HepG2 (cell line): ENCODE measurements around the gene SHISA9. TPM values are rescaled to one million over a fixed set of nuclear protein-coding genes. Genes with fewer than 3 reads are reported as not detected.
A peak's percentile ranks its signal among the peaks of the same experiment; 100 is the strongest.

ENCODE experiments used
- ATAC-seq: fragments of 200-7000 bp; cut with Tn5 transposase; 3 replicates; pipeline ENCODE4 v1.9.1; 2020; ENCODE audit warnings: mild to moderate bottlenecking, moderate library complexity
- BruUV-seq: library from RNA; stranded (reverse); fragments of 400-500 nt; replicated peaks from 2 replicates; lab custom pipeline; 2021; lab: Mats Ljungman, UMichigan
- CTCF ChIA-PET: fragments of 300-600 bp; formaldehyde crosslinking; extraction: SDS; loops from one replicate; lab custom pipeline; 2021; ENCODE audit warnings: low total read pairs, inconsistent platforms, low intra/inter-chr PET ratio; lab: Yijun Ruan, JAX
- POLR2A ChIA-PET: fragments of 350-600 bp; sonication (Branson Sonifier 250); formaldehyde crosslinking; loops from one replicate; lab custom pipeline; 2020; ENCODE audit warnings: antibody characterized with exemption, inconsistent platforms; lab: Yijun Ruan, JAX
- DNase-seq: peaks from one replicate; pipeline ENCODE4 v3.0.0-alpha.2; 2015; ENCODE audit warnings: low spot score
- FAIRE-seq: peaks from 3 replicates; lab custom pipeline; 2011; peaks lifted over from hg19 to GRCh38; lab: Jason Lieb, UNC
- H2AFZ ChIP-seq: one replicate; pipeline ENCODE4 v1.6.1; 2011; ENCODE audit warnings: low read length, inconsistent platforms
- H3K27ac ChIP-seq: fragments of 300-600 bp; 3 replicates; pipeline ENCODE4 v1.8.0; 2011; ENCODE audit warnings: mixed run types, mild to moderate bottlenecking, mixed read lengths, low read length, inconsistent platforms; ENCODE audit not compliant: insufficient read depth; ENCODE audit errors: extremely low read length
- H3K27me3 ChIP-seq, 2 experiments: fragments of 200-600 bp in 1 of 2; 2 replicates in 1 of 2; 3 replicates in 1 of 2; pipeline versions ENCODE4 v1.6.0 to v1.8.0; 2011; ENCODE audit warnings: low read length in 2 of 2, mild to moderate bottlenecking in 2 of 2, moderate library complexity in 2 of 2, inconsistent platforms in 1 of 2; ENCODE audit not compliant: insufficient read depth in 2 of 2, control insufficient read depth in 1 of 2
- H3K36me3 ChIP-seq, 2 experiments: fragments of 200-600 bp in 1 of 2; replicated peaks in 1 of 2; 2 replicates in 1 of 2; 3 replicates in 1 of 2; pipeline versions ENCODE4 v1.5.1 to v1.8.0; 2011; ENCODE audit warnings: low read length in 2 of 2, inconsistent platforms in 1 of 2; ENCODE audit not compliant: insufficient read depth in 2 of 2, control insufficient read depth in 1 of 2
- H3K4me1 ChIP-seq: 2 replicates; pipeline ENCODE4 v1.5.1; 2012; ENCODE audit warnings: low read length, inconsistent platforms; ENCODE audit not compliant: insufficient read depth
- H3K4me2 ChIP-seq: 2 replicates; pipeline ENCODE4 v1.6.0; 2011; ENCODE audit warnings: low read depth, low read length, inconsistent platforms
- H3K4me3 ChIP-seq, 3 experiments: fragments of 200-600 bp in 1 of 3; sonication (generic), shearing (Covaris generic) in 1 of 3; replicated peaks in 1 of 3; 2 replicates each; pipeline ENCODE4 v1.5.1; 2011 to 2016; ENCODE audit warnings: low read length in 3 of 3, inconsistent platforms in 2 of 3, low read depth in 2 of 3, mild to moderate bottlenecking in 2 of 3, control low read depth in 1 of 3, mixed read lengths in 1 of 3; ENCODE audit not compliant: insufficient read depth in 1 of 3
- H3K79me2 ChIP-seq: one replicate; pipeline ENCODE4 v1.6.1; 2011; ENCODE audit warnings: low read length, inconsistent platforms; ENCODE audit not compliant: insufficient read depth
- H3K9ac ChIP-seq: 2 replicates; pipeline ENCODE4 v1.6.0; 2011; ENCODE audit warnings: mild to moderate bottlenecking, low read depth, low read length, inconsistent platforms; ENCODE audit not compliant: insufficient read depth
- H3K9me3 ChIP-seq: 2 replicates; pipeline ENCODE4 v1.5.1; 2012; ENCODE audit warnings: mild to moderate bottlenecking, low read length
- H4K20me1 ChIP-seq: 2 replicates; pipeline ENCODE4 v1.6.0; 2011; ENCODE audit warnings: inconsistent platforms, mild to moderate bottlenecking, low read length, moderate library complexity; ENCODE audit not compliant: insufficient read depth
- AGO2 ChIP-seq: fragments of 200-400 bp; formaldehyde crosslinking; optimal IDR thresholded peaks from 2 replicates; pipeline ENCODE3; 2017; ENCODE audit warnings: mild to moderate bottlenecking, low read depth, low read length, moderate library complexity
- MBD4 ChIP-seq: IDR thresholded peaks from 2 replicates; pipeline ENCODE4 v1.6.1; 2012; ENCODE audit warnings: low read length, inconsistent platforms, borderline replicate concordance
- MZF1 ChIP-seq: sonication (generic); formaldehyde crosslinking; IDR thresholded peaks from 2 replicates; pipeline ENCODE4 v1.8.1; 2023; ENCODE audit warnings: mild to moderate bottlenecking, missing genetic modification reagents, borderline replicate concordance
- NFYC ChIP-seq: IDR thresholded peaks from 2 replicates; pipeline ENCODE4 v1.6.1; 2016; ENCODE audit warnings: missing genetic modification reagents, missing compliant biosample characterization
- RAD51 ChIP-seq: fragments of 450-650 bp; IDR thresholded peaks from 2 replicates; pipeline ENCODE4 v1.6.1; 2016; ENCODE audit warnings: borderline replicate concordance
- TBL1XR1 ChIP-seq: fragments of 150-350 bp; IDR thresholded peaks from 2 replicates; pipeline ENCODE4 v1.6.1; 2014; ENCODE audit warnings: borderline replicate concordance, low read length; ENCODE audit not compliant: partially characterized antibody
- THAP11 ChIP-seq: IDR thresholded peaks from 2 replicates; pipeline ENCODE4 v1.6.1; 2016; ENCODE audit warnings: missing biosample characterization, missing genetic modification reagents
- ZNF143 ChIP-seq: sonication (generic); formaldehyde crosslinking; IDR thresholded peaks from 2 replicates; pipeline ENCODE4 v1.4.0; 2020; ENCODE audit warnings: missing genetic modification reagents
- WGBS: methylation state at CpG from one replicate; pipeline ENCODE4 v1.1.6; 2017; ENCODE audit warnings: low lambda C conversion rate; 5-methylcytosine and 5-hydroxymethylcytosine counted together
- in situ Hi-C: cut with HindIII; loops from 2 replicates; pipeline ENCODE4 v1.10.0; 2017; ENCODE audit warnings: low pct_unique_long_range_greater_than_20kb; ENCODE audit not compliant: extremely low pct_ligation_motif_present
- intact Hi-C: fragments of 100-400 bp; cut with micrococcal nuclease; formaldehyde crosslinking; loops from one replicate; pipeline ENCODE4 v1.10.0; 2022; ENCODE audit not compliant: unreplicated experiment
- polyA plus RNA-seq, 8 experiments: library from polyadenylated mRNA; depleted of rRNA in 3 of 8; stranded (reverse) in 7 of 8; unstranded in 1 of 8; fragments of >200 nt; fragmentation: Illumina TruSeq in 4 of 8; extraction: Trizol in 4 of 8; gene quantifications; 2 replicates each; pipeline versions ENCODE4 v1.2.1 to v1.2.3, GENCODE V29; 2011 to 2016; ENCODE audit warnings: low read depth in 4 of 8, missing spikeins in 1 of 8, mixed read lengths in 1 of 8; ENCODE audit not compliant: insufficient read depth in 1 of 8
- total RNA-seq, 5 experiments: library from RNA; depleted of rRNA; stranded (reverse); fragments of >200 nt; fragmentation: Illumina TruSeq; extraction: Trizol; gene quantifications; 2 replicates each; pipeline ENCODE4 v1.2.3, GENCODE V29; 2016; ENCODE audit warnings: low read depth in 1 of 5

Gene SHISA9
- total and polyA plus RNA-seq, 2 of the 13 experiments (the other 11 are each of a cell fraction or from before 2014, with no cell fraction given): 0.01 TPM; not detected in 1

- POLR2A ChIA-PET: no interaction called here
- in situ Hi-C loops: no loop called here
- Histone ChIP-seq H3K27me3 (peaks cover 0 to 2% of the 10 kb centered on the region in 2 experiments; a peak in 1 of 5 replicates), H3K9ac (no peak overlapping the region)
- FAIRE-seq: no peak
- TF ChIP-seq AGO2 (no peak), MZF1 (no peak), RAD51 (peak; percentile 75)
- TF ChIP-seq, all 625 proteins: peak for 1
- H3K9me3 ChIP-seq: no peaks in the 10 kb centered on the region
- H2AFZ ChIP-seq: no peak overlapping the region
- WGBS: 0% methylated on average over 1 of the region's 1 CpG
- no peak overlapping the region for H3K4me3 ChIP-seq
- CTCF ChIA-PET: no interaction called here
- no peaks in the 10 kb centered on the region for H3K36me3 ChIP-seq
- DNase-seq (no peak), ATAC-seq (no peak)
- intact Hi-C loops: no loop called here
- H3K79me2 ChIP-seq: no peaks in the 10 kb centered on the region
- no peaks in the 10 kb centered on the region for H4K20me1 ChIP-seq
- no peak overlapping the region for H3K27ac ChIP-seq
- no peaks in the 10 kb centered on the region for H3K4me1 ChIP-seq
- H3K4me2 ChIP-seq: no peak overlapping the region
- BruUV-seq: no TSS peak
Measured at GRCh38 chr16:13165024-13165423, 263.6 kb downstream of the SHISA9 start.

- BruUV-seq: no TSS peak
- no peak for ATAC-seq
- DNase-seq: no peak
- Histone ChIP-seq H3K4me3 (no peak overlapping the region), H3K4me2 (no peak overlapping the region), H4K20me1 (no peaks in the 10 kb centered on the region), H3K36me3 (no peaks in the 10 kb centered on the region), H2AFZ (no peak overlapping the region), H3K79me2 (no peaks in the 10 kb centered on the region), H3K4me1 (no peaks in the 10 kb centered on the region), H3K27ac (no peak overlapping the region), H3K27me3 (peaks cover 0 to 2% of the 10 kb centered on the region in 2 experiments; a peak in 1 of 5 replicates), H3K9me3 (no peaks in the 10 kb centered on the region), H3K9ac (no peak overlapping the region)
- peak; percentile 56 for TF ChIP-seq NFYC (CRISPR knock-in tag)
- peak; percentile 91 for TF ChIP-seq THAP11
- no peak for TF ChIP-seq TBL1XR1
- TF ChIP-seq MBD4: no peak
- peak; percentile 80 for TF ChIP-seq ZNF143 (CRISPR knock-in tag)
- in situ Hi-C loops (no loop called here), intact Hi-C loops (no loop called here)
- WGBS: 24% methylated on average over 4 of the region's 4 CpGs
- FAIRE-seq: no peak
- ChIA-PET POLR2A (no interaction called here), CTCF (no interaction called here)
Measured at GRCh38 chr16:13168091-13168572, 266.7 kb downstream of the SHISA9 start.
